Sigmoid colon (tissue), 4 donors: ENCODE results near the gene COL2A1.
"Not testable (repeated sequence)": the region's sequence is repeated elsewhere in the genome, so short reads cannot be mapped to it uniquely, and the experiment has no call there.

Experiments
- EP300 ChIP-seq, 4 donors: sonication (generic); formaldehyde crosslinking; IDR thresholded peaks; one replicate each; pipeline ENCODE4 v1.6.1; 2017; ENCODE audit warnings: antibody characterized with exemption in 4 of 4
- POLR2A ChIP-seq, 2 donors: fragments of 450-650 bp; IDR thresholded peaks; one replicate each; pipeline ENCODE4 v1.6.1; 2016; ENCODE audit warnings: antibody characterized with exemption in 2 of 2, mild to moderate bottlenecking in 2 of 2, moderate library complexity in 2 of 2
- POLR2AphosphoS5 ChIP-seq, 4 donors: sonication (generic); formaldehyde crosslinking; IDR thresholded peaks; one replicate each; pipeline ENCODE4 v1.6.1; 2017; ENCODE audit warnings: antibody characterized with exemption in 4 of 4
- TF ChIP-seq, protein P1 (sequence below), 4 experiments: fragments of 450-650 bp in 3 of 4; fragments of 200-600 bp in 1 of 4; IDR thresholded peaks; one replicate each; pipeline ENCODE4 v1.5.1; 2016 to 2019; ENCODE audit warnings: antibody characterized with exemption in 4 of 4, mild to moderate bottlenecking in 3 of 4, moderate library complexity in 2 of 4

DNA sequence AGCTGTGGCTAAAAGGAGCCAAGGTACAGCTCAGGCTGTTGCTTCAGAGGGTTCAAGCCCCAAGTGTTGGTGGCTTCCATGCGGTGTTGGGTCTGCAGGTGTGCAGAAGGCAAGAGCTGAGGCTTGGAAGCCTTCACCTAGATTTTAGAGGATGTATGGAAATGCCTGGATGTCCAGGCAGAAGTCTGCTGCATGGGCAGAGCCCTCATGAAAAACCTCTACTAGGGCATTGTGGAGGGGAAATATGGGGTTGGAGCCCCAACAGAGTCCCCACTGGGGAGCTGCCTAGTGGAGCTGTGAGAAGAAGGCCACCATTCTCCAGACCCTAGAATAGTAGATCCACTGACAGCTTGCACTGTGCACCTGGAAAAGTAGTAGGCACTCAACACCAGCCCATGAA, 46.6 kb downstream of the COL2A1 start:
- TF ChIP-seq, protein P1, sequence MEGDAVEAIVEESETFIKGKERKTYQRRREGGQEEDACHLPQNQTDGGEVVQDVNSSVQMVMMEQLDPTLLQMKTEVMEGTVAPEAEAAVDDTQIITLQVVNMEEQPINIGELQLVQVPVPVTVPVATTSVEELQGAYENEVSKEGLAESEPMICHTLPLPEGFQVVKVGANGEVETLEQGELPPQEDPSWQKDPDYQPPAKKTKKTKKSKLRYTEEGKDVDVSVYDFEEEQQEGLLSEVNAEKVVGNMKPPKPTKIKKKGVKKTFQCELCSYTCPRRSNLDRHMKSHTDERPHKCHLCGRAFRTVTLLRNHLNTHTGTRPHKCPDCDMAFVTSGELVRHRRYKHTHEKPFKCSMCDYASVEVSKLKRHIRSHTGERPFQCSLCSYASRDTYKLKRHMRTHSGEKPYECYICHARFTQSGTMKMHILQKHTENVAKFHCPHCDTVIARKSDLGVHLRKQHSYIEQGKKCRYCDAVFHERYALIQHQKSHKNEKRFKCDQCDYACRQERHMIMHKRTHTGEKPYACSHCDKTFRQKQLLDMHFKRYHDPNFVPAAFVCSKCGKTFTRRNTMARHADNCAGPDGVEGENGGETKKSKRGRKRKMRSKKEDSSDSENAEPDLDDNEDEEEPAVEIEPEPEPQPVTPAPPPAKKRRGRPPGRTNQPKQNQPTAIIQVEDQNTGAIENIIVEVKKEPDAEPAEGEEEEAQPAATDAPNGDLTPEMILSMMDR (IDR thresholded peaks at IDR 0.05): not testable (repeated sequence)
- TF ChIP-seq POLR2AphosphoS5, EP300, POLR2A (IDR thresholded peaks at IDR 0.05): not testable (repeated sequence)
